Mucosa of rectum (tissue), 2 donors: ENCODE measurements around the gene ZSCAN5A.
A peak's percentile ranks its signal among the peaks of the same experiment; 100 is the strongest.

ENCODE experiments used
- H3K27ac ChIP-seq, 2 donors: one replicate each; pipeline ENCODE4 v1.7.0; 2013; ENCODE audit warnings: inconsistent platforms in 2 of 2, low read depth in 2 of 2, low read length in 2 of 2
- H3K27me3 ChIP-seq, 2 donors: one replicate each; pipeline ENCODE4 v1.7.0; 2013; ENCODE audit warnings: low read length in 2 of 2; ENCODE audit not compliant: control insufficient read depth in 2 of 2, insufficient read depth in 2 of 2
- H3K36me3 ChIP-seq, 2 donors: one replicate each; pipeline ENCODE4 v1.7.0; 2013; ENCODE audit warnings: low read length in 2 of 2; ENCODE audit not compliant: control insufficient read depth in 2 of 2, insufficient read depth in 2 of 2
- H3K4me1 ChIP-seq, 2 donors: one replicate each; pipeline ENCODE4 v1.7.0; 2013; ENCODE audit warnings: low read length in 2 of 2, mild to moderate bottlenecking in 1 of 2; ENCODE audit not compliant: control insufficient read depth in 2 of 2, insufficient read depth in 2 of 2
- H3K4me3 ChIP-seq, 2 donors: one replicate each; pipeline ENCODE4 v1.7.0; 2013; ENCODE audit warnings: low read length in 2 of 2
- H3K9ac ChIP-seq, 2 donors: one replicate each; pipeline ENCODE4 v1.7.0; 2013; ENCODE audit warnings: low read length in 2 of 2, low read depth in 1 of 2, mild to moderate bottlenecking in 1 of 2
- H3K9me3 ChIP-seq, 2 donors: one replicate each; pipeline ENCODE4 v1.7.0; 2013; ENCODE audit warnings: low read length in 2 of 2; ENCODE audit not compliant: control insufficient read depth in 2 of 2
- donor health status: healthy.
- donor health status: Normal muscosa, but diverticular disease.

The ZSCAN5A gene, protein sequence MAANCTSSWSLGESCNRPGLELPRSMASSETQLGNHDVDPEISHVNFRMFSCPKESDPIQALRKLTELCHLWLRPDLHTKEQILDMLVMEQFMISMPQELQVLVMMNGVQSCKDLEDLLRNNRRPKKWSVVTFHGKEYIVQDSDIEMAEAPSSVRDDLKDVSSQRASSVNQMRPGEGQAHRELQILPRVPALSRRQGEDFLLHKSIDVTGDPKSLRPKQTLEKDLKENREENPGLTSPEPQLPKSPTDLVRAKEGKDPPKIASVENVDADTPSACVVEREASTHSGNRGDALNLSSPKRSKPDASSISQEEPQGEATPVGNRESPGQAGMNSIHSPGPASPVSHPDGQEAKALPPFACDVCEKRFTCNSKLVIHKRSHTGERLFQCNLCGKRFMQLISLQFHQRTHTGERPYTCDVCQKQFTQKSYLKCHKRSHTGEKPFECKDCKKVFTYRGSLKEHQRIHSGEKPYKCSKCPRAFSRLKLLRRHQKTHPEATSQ

DNA sequence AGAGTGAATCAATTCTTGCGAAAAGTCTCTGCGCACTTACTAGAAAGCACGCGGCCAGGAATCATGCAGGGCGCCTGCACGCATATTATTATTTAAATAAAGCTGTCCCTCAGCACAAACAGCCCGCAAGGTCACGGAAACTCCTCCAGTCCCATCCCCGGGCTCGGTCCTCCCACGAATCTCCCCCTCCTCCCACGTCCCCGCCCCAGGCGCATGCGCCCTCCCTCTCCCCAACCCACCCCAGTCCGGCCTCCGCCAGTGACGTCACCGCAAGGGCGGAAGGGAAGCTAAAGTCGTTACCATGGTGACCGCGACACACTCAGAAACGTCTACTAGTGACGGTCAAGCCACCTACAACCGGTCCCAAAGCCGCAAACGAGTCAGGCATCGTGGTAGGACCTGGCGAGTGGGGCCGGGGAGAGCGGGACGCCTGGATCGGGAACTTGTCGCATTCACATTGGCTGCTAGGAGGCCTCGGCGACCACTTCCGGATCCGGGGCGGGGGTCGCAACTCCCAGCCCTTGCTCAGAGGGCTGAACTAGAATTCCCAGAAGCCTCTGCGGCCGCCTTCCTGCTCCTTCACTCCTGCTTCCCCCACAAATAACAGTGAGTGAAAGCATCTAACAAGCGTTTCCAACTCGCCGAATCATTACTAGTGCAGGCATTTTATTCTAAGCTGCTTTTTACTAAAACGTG, at the start of gene ZSCAN5A:
Gene ZSCAN5A, minus strand, starts transcription at position 459 of the 696 bp plus-strand sequence. CDS start 89,793 bp downstream, outside the sequence.
- H3K36me3 ChIP-seq = peaks cover 6% of the 10 kb centered on the region in 2 donors
- H3K27ac ChIP-seq = peak within 1 kb of the TSS; percentile 99
- no peaks in the 10 kb centered on the region for H3K9me3 ChIP-seq
- peak within 1 kb of the TSS; percentile 94 to 97 for H3K9ac ChIP-seq
- H3K4me1 ChIP-seq = peaks cover 9 to 10% of the 10 kb centered on the region in 2 donors
- H3K27me3 ChIP-seq = no peaks in the 10 kb centered on the region
- peak within 1 kb of the TSS; percentile 97 to 99 for H3K4me3 ChIP-seq

DNA sequence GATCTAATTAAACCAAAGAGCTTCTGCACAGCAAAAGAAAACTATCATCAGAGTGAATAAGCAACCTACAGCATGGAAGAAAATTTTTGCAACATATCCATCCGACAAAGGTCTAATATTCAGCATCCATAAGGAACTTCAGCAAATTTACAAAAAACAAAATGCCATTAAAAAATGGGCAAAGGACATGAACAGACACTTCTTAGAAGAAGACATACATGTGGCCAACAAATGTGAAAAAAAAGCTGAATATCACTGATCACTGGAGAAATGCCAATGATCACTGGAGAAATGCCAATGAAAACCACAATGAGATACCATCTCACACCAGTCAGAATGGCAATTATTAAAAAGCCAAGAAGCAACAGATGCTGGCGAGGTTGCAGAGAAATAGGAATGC, 46.2 kb upstream of the ZSCAN5A start:
- Histone ChIP-seq H3K4me3 (no peak overlapping the region), H3K9ac (no peak overlapping the region), H3K4me1 (no peaks in the 10 kb centered on the region), H3K27ac (no peak overlapping the region), H3K36me3 (no peaks in the 10 kb centered on the region), H3K27me3 (no peaks in the 10 kb centered on the region), H3K9me3 (peaks cover 3% of the 10 kb centered on the region in 2 donors)

DNA sequence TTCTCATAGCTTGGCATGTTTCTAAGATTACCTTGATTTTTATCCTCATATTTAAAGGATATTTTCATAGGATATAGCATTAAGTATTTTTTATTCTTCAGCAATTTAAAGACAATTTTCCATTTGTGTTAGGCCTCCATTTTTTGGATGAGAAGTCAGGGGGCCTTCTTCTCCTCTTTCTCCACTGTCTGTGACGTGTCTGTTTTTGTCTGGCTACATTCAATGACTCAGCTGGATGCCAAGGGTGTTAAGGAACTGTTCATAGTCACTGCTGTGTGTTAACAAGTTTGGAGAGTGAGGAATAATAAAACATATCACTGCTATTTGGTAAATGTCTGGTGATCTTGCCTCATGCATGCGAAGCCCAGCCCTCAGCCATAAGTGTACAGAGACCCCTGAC, 42.3 kb upstream of the ZSCAN5A start:
- Histone ChIP-seq H3K36me3 (no peaks in the 10 kb centered on the region), H3K27ac (no peak overlapping the region), H3K9me3 (peaks cover 0 to 3% of the 10 kb centered on the region in 2 donors), H3K4me1 (no peaks in the 10 kb centered on the region), H3K27me3 (no peaks in the 10 kb centered on the region), H3K4me3 (no peak overlapping the region), H3K9ac (no peak overlapping the region)

DNA sequence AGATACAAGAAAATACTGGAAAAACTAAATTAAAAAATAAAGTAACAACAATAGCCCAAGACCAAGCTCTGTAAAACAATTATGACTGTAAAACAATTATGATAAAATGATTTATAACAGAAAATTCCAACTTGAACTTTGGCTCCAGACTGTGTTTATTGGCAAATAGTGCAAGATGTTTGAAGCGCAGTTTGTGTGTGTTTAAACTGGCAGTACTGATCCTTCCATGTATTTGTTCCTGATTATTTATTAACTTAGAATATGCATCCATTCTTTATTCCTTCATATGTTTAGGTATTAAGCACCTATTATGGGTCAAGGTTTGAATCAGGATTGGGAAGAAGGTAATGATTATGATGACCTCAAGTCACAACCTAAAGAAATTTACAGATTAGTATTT, 40.9 kb upstream of the ZSCAN5A start:
- Histone ChIP-seq H3K9me3 (peaks cover 0 to 3% of the 10 kb centered on the region in 2 donors), H3K4me1 (no peaks in the 10 kb centered on the region), H3K4me3 (no peak overlapping the region), H3K27me3 (no peaks in the 10 kb centered on the region), H3K9ac (no peak overlapping the region), H3K36me3 (no peaks in the 10 kb centered on the region), H3K27ac (no peak overlapping the region)

DNA sequence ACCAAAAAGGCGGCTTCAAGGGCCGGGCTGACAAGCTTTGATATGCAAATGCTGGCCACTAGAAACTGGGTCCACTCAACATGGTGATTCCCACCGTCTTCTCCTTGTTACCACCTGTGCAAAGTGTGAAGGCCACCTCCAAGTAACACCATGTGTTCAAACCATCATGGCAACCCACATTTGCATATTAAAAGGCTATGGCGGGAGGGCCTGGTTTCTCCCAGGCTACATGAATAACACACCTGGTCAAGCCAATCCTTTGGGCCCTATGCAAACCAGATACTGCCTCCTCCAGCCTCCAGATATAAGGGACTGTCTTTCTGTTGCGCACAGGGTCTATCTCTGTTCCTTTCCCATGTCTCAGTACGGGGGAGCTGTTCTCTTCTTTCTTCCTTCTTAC, 36.6 kb upstream of the ZSCAN5A start:
- H3K9me3 ChIP-seq = no peaks in the 10 kb centered on the region
- H3K27me3 ChIP-seq = no peaks in the 10 kb centered on the region
- no peak overlapping the region for H3K4me3 ChIP-seq
- no peak overlapping the region for H3K27ac ChIP-seq
- H3K9ac ChIP-seq = no peak overlapping the region
- H3K4me1 ChIP-seq = no peaks in the 10 kb centered on the region
- no peaks in the 10 kb centered on the region for H3K36me3 ChIP-seq

DNA sequence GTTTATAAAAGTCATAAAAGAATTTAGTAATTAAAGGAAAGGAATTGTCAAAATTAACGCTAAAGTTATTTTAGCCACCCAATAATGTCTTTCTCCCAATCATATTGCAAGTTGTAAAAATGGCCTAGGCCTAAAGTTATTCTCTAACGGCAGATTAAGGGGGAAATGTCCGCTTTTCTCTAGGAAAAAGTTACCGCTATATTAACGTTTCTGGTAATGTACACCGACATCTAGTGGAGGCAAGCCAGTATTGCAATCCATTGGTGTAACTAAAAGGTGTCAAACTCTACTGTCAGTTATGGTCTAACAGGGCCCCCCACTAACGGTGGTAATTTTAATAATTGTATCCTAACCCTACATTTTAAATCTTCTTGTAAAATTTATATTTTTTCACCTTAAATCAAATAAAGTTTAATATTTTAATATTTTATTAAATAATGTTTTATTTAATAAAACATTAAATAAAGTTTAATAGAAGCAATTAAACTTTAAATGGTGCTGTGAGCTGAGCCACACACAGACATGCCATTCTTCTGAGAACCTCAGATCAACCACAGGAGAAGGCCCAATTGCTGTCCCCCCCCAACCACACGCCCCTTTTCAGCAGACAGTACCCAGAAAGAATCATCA, 35.9 kb upstream of the ZSCAN5A start:
- Histone ChIP-seq H3K27me3 (no peaks in the 10 kb centered on the region), H3K36me3 (no peaks in the 10 kb centered on the region), H3K27ac (no peak overlapping the region), H3K4me3 (no peak overlapping the region), H3K9ac (no peak overlapping the region), H3K9me3 (no peaks in the 10 kb centered on the region), H3K4me1 (no peaks in the 10 kb centered on the region)

DNA sequence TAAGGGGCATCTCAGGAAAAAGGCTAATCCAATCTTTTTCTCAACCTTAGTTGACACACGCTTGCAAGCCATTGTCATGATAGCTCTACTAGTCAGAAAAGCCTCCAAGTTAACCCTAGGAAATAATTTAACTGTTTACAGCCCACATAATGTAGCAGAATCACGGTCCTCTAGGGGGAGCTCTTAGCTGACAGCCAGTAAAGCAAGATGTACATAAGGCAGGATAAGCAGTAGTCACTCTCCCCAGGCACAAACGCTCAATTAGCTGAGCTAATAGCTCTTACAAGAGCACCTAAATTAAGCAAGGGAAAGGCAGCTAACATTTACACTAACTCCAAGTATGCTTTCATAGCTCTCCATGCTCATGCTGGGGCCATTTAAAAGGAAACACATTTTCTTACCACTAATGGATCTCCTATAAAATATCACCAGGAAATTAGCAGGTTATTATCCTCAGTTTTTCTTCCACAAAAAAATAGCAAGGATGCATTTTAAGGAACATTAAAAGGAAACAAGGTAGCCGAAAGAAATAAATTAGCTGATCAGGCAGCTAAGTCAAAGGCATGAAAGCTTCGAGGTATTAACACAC, 33.7 kb upstream of the ZSCAN5A start:
- Histone ChIP-seq H3K27me3 (no peaks in the 10 kb centered on the region), H3K27ac (no peak overlapping the region), H3K9ac (no peak overlapping the region), H3K36me3 (no peaks in the 10 kb centered on the region), H3K4me1 (no peaks in the 10 kb centered on the region), H3K9me3 (no peaks in the 10 kb centered on the region), H3K4me3 (no peak overlapping the region)

DNA sequence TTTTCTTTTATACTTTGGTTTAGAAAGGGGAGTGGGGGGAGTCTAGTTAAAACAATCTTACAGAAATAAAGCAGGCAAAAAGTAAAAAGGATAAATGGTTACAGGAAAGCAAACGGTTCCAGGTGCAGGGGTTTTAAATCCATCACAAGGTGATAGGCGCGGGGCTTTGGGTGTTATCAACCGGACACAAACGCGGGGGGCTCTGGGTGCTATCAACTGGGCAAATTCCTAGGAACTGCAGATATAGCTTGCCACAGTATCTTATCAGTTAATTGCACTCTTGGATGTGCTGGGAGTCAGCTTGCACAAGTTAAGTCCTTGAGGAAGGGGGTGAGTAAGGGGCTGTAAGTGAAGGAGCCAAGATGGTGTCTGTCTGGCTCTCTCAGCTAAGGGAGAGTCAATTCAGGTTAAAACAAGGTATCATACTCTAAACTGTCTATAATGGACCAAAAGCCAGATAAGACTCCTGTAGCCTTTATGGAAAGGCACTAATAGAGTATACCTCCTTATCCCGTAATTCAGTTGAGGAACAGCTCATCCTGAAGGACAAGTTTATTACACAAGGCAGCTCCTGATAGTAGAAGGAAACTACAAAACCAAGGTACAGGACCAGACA, 32.6 kb upstream of the ZSCAN5A start:
- no peak overlapping the region for H3K27ac ChIP-seq
- no peaks in the 10 kb centered on the region for H3K4me1 ChIP-seq
- no peaks in the 10 kb centered on the region for H3K36me3 ChIP-seq
- H3K9ac ChIP-seq = no peak overlapping the region
- H3K27me3 ChIP-seq = no peaks in the 10 kb centered on the region
- H3K9me3 ChIP-seq = no peaks in the 10 kb centered on the region
- H3K4me3 ChIP-seq = no peak overlapping the region

DNA sequence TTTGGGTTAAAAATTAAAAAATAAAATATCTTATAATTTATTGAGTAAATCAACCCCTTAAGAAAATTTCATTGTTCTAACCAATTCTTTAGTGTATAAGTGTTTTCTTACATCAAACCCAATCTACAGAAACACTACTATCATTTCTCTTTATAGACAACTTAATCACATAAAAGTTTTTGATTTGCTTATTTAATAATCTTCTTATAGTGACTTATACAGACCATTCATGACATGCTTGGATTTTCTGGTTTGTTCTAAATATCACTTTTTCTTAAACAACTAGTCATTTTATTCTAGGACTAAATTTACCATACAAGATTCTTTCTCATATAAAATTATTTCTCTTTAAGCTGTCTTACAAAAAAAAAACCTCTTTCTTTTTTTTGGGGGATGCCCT, 27.3 kb upstream of the ZSCAN5A start:
- H3K9ac ChIP-seq = no peak overlapping the region
- no peak overlapping the region for H3K4me3 ChIP-seq
- no peaks in the 10 kb centered on the region for H3K9me3 ChIP-seq

More for the DNA sequence above, 27.3 kb upstream of the ZSCAN5A start:
- Histone ChIP-seq H3K27me3 (no peaks in the 10 kb centered on the region), H3K4me1 (no peaks in the 10 kb centered on the region), H3K27ac (no peak overlapping the region), H3K36me3 (no peaks in the 10 kb centered on the region)
